22Rv1 (cell line): ENCODE measurements around the gene PCNX4.

Experiments used
- ZFX ChIP-seq: fragments of 450-650 bp; IDR thresholded peaks from 2 replicates; pipeline ENCODE4 v1.6.1; 2017; ENCODE audit warnings: antibody characterized with exemption, borderline replicate concordance
- TF ChIP-seq, protein P1 (sequence below): fragments of 450-650 bp; IDR thresholded peaks from 2 replicates; pipeline ENCODE4 v1.5.1; 2017; ENCODE audit warnings: mild to moderate bottlenecking

DNA sequence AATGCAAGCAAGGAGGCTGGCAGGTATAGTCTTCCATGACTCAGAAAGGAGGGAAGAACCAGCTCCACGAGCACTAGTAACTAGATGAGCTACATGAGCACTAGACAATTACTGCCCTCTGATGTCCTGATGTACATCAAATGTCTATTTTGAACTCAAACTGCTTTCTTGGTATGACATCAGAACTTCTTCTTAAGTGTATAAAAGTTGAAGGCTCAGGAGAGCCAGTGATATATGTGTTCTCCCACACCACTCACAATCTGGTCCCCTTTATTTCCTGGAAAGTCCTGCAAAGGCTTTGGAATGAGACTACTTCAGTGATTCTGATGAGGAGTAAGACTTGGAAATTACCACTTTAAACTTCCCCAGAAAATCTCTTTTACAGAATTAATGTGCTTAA lies 92.0 kb downstream of the PCNX4 start:
- no peak for TF ChIP-seq ZFX
- TF ChIP-seq, protein P1, sequence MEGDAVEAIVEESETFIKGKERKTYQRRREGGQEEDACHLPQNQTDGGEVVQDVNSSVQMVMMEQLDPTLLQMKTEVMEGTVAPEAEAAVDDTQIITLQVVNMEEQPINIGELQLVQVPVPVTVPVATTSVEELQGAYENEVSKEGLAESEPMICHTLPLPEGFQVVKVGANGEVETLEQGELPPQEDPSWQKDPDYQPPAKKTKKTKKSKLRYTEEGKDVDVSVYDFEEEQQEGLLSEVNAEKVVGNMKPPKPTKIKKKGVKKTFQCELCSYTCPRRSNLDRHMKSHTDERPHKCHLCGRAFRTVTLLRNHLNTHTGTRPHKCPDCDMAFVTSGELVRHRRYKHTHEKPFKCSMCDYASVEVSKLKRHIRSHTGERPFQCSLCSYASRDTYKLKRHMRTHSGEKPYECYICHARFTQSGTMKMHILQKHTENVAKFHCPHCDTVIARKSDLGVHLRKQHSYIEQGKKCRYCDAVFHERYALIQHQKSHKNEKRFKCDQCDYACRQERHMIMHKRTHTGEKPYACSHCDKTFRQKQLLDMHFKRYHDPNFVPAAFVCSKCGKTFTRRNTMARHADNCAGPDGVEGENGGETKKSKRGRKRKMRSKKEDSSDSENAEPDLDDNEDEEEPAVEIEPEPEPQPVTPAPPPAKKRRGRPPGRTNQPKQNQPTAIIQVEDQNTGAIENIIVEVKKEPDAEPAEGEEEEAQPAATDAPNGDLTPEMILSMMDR, result no peak
